Activated T-helper 9 cell treated with anti-CD3 and anti-CD28 coated beads, Interleukin-2, amount 50 U/mL, for 16 hours (primary cell): ENCODE data around the gene ZNF501.

Experiments used
- DNase-seq: peaks from one replicate; pipeline ENCODE4 v3.0.0-alpha.2; 2020; ENCODE audit warnings: low read depth

The ZNF501 gene

GRCh38 chr3:44729384-44729910 lies at the start of gene ZNF501:
TSS of gene ZNF501 (plus strand) at chr3:44729635. CDS start at chr3:44734422, 4,787 bp downstream.
- DNase-seq, result peak; percentile 73

GRCh38 chr3:44680921-44681455 lies 48.4 kb upstream of the ZNF501 start:
- DNase-seq, result no peak

- no peak for DNase-seq
Measured at GRCh38 chr3:44682182-44682896, 47.1 kb upstream of the ZNF501 start.

DNA sequence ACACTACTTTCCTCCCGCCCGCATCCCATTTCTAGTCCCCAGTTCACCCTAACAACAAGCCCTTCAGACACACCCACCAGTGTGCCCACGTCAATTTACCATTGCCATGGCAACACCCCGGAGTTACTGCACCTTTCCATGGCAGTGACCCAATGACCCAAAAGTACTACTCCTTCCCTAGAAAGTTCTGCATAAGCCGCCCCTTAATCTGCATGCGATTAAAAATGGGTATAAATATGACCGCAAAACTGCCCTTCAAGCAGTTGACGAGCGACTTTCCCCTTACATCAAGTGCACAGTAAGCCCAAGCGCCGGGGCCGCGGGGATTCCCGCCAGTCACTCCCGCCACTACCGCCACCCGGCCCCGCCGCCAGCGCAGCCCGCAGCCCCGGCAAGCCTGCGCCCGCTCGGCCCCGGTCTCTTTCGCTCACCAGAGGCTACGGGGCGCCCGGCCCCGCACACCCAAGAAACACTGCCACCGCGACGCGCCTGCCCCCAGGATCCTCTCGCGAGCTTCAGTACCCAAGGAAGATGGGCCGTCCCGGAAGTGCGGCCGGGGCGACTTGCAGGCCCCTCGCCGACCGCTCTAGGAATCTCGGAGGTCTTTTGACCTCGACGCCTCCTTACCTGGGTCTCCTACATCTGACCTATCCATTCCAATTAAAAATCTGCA lies 44.2 kb upstream of the ZNF501 start:
- peak; percentile 31 for DNase-seq

DNA sequence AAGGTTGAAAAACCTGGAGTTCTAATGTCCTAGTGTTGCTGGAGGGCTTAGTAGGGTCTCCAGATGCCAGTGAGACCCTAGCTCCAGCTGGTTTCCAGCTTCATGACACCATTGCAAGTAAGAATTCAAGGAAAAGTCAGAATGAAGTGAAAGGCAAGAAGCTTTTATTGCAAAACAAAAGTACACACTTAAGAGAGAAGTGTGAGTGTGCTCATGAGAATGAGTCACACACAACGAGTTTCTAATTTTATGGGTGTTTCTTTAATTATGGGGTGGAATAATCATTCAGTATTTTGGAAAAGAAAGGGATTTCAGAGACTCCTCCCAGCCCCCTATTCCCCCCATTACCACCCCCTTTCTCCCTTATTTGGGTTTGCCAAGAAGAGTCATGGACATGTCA lies 41.5 kb upstream of the ZNF501 start:
- no peak for DNase-seq

DNA sequence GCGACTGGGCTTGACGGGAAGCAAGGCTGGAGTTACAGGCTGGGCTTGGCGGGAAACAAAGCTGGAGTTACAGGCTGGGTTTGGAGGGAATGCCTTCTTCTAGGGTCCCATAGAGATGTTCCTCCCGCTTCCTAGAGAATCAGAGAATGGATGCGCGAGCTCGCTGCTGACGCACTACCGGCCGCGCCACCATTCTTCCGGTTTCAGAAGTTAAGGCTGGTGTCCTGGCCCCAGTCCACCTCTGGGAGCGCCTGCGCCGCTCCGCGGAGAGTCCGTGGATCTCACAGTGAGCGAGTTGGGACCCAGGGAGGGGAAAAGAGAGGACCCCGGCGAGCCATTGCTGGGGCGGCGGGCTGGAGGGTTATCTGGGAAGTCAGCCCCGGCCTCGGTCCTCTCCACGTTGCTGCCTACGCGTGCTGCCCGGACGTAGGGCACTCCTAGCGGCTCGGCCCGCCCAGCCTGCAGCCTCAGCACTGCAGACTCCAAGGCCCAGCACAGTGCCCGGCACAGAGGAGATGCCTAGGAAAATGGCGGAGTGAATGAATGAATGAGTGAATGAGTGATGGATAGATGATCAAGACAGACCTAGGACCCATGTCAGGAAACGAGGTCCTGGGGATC lies 16.9 kb upstream of the ZNF501 start, which contains the start of gene ZNF502:
Gene ZNF502 (plus strand): TSS at position 206 of the 621 bp plus-strand sequence. CDS start 7,602 bp downstream, outside the sequence.
- DNase-seq, result peak; percentile 25

- DNase-seq, result no peak
Measured at GRCh38 chr3:44721231-44722102, 8.0 kb upstream of the ZNF501 start.

- DNase-seq, result no peak
Measured at GRCh38 chr3:44722103-44722401, 7.4 kb upstream of the ZNF501 start.

- DNase-seq, result no peak
Measured at GRCh38 chr3:44734646-44735168, 5.3 kb downstream of the ZNF501 start.

DNA sequence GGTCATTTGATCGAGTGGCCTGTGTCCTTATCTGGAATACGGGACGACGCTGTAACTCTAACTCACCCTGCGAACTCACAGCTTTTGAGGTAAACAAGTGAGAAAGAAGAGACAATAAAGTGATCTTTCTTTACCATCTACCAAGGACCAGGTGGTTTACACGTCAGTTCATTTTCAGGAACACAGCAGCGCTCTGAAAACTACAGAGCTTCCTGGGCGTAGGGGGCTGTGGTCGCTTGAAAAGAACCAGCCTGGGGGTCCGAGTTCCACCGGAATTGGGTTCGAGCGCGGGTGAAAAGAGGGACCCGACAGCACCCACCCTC lies 31.6 kb downstream of the ZNF501 start:
- DNase-seq, result no peak

DNA sequence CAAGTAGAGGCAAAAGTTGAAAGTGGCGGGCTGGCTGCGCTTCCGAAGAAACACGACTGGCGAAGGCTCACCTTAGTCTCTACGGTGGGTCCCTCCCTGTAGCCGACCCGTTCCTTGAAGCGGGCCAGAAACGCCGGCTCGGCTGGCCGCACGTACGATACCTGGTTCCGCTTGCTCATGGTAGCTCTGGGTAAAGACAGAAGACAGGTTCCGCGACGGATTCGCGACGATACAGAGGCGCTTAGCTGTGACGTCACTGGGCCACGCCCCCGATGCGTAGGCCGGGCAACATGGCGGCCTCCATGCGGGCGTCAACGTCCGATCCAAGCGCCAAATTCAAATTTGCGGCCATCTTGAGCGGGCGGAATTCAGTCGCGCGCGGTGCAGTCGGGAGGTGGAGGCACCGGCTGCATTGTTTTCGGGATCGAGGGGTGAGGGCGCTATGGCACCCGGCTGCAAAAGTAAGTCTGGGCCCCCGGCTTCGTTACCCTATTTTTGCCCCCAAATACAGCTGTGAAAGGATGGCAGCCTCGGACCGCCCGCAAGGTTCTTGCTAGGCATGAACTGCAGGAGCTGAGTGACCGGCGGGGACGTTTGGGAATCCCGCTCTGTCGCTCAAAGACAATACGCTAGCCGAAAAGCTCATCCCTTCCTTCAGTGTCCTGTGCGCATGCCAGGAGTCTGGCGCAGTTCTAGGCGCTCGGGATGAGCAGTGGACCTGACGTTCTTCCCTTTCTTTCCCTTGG lies 32.2 kb downstream of the ZNF501 start, which contains the start of the genes KIAA1143 and KIF15:
Gene KIAA1143 (minus strand): TSS at position 196 of the 746 bp plus-strand sequence. CDS start 17 bp downstream, at position 179.
Gene KIF15 (plus strand): TSS at position 371 of the 746 bp plus-strand sequence. CDS start 72 bp downstream, at position 443.
- peak; percentile 96 for DNase-seq

GRCh38 chr3:44762170-44762677 lies 32.8 kb downstream of the ZNF501 start:
- DNase-seq, result no peak

DNA sequence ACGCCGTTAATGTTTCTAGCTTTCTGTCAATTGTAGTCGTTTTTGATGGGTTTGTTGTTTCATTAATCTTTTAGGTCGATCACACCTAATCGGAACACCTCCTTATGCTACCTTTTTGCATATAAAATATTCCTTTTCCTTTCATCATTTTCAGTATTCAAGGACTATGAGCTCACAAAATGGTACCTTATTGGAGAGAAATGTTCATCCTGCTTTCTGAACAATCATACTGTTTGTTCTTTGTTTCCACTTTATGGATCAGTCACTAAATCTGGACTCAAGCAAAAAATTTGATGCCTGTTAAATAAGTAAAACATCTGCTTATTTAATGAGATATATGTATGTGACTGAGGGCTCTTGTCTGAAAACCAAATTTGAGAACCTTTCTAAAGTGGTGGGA lies 33.3 kb downstream of the ZNF501 start:
- DNase-seq, result no peak

GRCh38 chr3:44764248-44764647 lies 34.8 kb downstream of the ZNF501 start:
- no peak for DNase-seq

- DNase-seq, result no peak
Measured at GRCh38 chr3:44771424-44772098, 42.1 kb downstream of the ZNF501 start.

DNA sequence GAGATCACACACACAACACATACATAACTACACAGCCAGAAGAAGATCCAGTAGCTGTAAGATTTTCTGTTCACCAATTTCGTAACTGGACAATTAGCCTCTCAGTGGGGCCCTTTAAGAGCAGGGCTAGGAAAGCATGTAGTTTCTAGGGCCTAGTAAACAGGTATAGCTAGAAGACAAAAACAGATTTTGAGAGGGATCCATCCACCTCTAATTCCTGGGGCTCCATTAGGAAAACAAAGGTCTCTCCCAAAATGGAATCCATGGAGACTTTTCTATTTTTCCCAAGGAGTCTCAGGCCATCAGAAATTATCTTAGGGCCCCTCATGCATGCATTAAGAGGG lies 42.6 kb downstream of the ZNF501 start:
- DNase-seq, result no peak

DNA sequence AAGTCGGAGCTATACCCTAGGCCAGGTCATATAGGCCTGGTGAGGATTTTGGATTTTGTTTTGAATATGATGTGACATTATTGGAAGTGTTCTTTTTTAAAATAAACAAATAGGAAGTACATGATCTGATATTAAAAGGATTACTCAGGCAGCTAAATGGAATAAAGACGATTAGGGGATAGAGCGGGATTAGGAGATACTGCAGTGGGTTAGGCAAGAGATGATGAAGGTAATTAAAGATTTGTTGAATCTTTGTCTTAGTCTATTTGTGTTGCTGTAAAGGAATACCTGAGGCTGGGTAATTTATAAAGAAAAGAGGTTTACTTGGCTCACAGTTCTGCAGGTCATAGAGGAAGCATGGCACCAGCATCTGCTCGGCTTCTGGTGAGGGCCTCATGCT lies 53.5 kb downstream of the ZNF501 start:
- no peak for DNase-seq
